ENCODE measurements around the gene KRTAP4-9.
"Not testable (repeated sequence)": the region's sequence is repeated elsewhere in the genome, so short reads cannot be mapped to it uniquely, and the experiment has no call there.

The KRTAP4-9 gene

DNA sequence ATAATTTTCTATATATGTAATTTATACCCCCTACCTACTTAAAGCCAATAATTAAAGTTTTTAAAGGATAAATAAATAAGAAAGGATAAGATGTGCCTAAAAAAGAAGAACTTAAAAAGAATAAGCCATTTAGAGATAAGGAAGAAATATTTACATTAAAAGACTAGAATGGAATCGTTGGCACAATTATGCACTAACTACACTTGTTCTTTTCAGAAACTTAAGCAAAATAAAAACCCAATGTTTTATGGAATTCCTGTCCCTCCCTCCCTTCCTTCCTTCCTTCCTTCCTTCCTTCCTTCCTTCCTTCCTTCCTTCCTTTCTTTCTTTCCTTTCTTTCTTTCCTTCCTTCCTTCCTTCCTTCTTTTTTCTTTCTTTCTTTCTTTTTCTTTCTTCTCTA is 39.7 kb downstream of the KRTAP4-9 start:
- TF ChIP-seq ZFX (IDR thresholded peaks at IDR 0.05) = no peak
- TF ChIP-seq, protein P1, sequence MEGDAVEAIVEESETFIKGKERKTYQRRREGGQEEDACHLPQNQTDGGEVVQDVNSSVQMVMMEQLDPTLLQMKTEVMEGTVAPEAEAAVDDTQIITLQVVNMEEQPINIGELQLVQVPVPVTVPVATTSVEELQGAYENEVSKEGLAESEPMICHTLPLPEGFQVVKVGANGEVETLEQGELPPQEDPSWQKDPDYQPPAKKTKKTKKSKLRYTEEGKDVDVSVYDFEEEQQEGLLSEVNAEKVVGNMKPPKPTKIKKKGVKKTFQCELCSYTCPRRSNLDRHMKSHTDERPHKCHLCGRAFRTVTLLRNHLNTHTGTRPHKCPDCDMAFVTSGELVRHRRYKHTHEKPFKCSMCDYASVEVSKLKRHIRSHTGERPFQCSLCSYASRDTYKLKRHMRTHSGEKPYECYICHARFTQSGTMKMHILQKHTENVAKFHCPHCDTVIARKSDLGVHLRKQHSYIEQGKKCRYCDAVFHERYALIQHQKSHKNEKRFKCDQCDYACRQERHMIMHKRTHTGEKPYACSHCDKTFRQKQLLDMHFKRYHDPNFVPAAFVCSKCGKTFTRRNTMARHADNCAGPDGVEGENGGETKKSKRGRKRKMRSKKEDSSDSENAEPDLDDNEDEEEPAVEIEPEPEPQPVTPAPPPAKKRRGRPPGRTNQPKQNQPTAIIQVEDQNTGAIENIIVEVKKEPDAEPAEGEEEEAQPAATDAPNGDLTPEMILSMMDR (conservative IDR thresholded peaks at IDR 0.05) = no peak
- no peak overlapping the region for H3K27ac ChIP-seq

DNA sequence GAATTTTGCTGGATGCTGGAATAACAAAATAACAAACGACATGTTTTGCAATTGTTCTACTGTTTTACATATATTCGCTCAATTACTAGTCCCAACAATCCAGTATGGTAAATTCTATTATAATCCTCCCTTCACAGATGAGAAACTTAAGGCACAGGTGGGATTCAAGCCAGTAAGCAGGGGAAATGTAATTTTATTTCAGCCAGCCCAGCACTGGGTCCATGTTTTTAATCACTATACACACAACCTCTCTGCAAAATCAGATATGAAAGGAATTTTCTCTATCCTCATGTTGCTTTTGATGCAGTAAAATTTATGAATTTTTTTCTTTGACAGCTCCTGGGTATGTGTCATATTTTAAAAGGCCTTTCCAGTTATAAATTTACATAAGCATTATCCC is 40.1 kb downstream of the KRTAP4-9 start:
- H3K27ac ChIP-seq = no peak overlapping the region
- TF ChIP-seq ZFX (IDR thresholded peaks at IDR 0.05) = no peak

- H3K27ac ChIP-seq = no peak overlapping the region
- TF ChIP-seq ZFX (IDR thresholded peaks at IDR 0.05) = no peak
- TF ChIP-seq, protein P1 (conservative IDR thresholded peaks at IDR 0.05) = no peak
Observed at GRCh38 chr17:41147531-41148204, 42.5 kb downstream of the KRTAP4-9 start.

DNA sequence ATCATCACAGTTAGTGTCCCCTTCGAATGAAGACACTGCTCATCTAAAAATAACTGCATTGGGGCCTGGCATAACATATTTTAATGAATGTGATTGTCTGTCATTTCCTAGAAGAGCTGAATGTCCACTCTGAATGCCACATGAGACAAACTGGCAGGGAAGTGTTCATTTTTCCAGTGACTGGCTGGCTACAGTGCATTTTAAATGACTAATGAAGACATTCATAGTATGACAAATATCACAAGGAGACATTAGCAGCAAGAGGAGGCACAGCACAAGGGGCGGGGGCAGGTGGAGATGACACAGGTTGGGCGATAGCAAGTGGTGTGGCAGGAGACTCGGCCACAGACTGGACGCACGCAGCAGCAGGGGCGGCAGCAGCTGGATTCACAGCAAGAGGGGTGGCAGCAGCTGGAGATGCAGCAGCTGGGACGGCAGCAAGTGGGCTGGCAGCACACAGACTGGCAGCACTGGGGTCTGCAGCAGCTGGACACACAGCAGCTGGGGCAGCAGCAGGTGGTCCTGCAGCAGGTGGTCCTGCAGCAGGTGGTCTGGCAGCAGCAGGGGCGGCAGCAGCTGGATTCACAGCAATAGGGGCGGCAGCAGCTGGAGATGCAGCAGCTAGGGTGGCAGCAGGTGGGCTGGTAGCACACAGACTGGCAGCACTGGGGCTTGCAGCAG is 43.9 kb downstream of the KRTAP4-9 start:
- not testable (repeated sequence) for H3K27ac ChIP-seq

- no peak for TF ChIP-seq ZFX (IDR thresholded peaks at IDR 0.05)
- TF ChIP-seq, protein P1 (conservative IDR thresholded peaks at IDR 0.05) = no peak
- H3K27ac ChIP-seq = no peak within 1 kb of the TSS
Observed at GRCh38 chr17:41149652-41149985, 44.4 kb downstream of the KRTAP4-9 start, which contains the start of gene KRTAP4-5. KRTAP4-5 (minus strand) TSS chr17:41149825; CDS start chr17:41149767, 58 bp downstream.

GRCh38 chr17:41150026-41150425 is 44.8 kb downstream of the KRTAP4-9 start:
- TF ChIP-seq, protein P1 (conservative IDR thresholded peaks at IDR 0.05) = no peak
- no peak for TF ChIP-seq ZFX (IDR thresholded peaks at IDR 0.05)
- H3K27ac ChIP-seq = no peak overlapping the region

- TF ChIP-seq, protein P1 (conservative IDR thresholded peaks at IDR 0.05) = no peak
- TF ChIP-seq ZFX (IDR thresholded peaks at IDR 0.05) = no peak
Observed at GRCh38 chr17:41151525-41151924, 46.3 kb downstream of the KRTAP4-9 start.

DNA sequence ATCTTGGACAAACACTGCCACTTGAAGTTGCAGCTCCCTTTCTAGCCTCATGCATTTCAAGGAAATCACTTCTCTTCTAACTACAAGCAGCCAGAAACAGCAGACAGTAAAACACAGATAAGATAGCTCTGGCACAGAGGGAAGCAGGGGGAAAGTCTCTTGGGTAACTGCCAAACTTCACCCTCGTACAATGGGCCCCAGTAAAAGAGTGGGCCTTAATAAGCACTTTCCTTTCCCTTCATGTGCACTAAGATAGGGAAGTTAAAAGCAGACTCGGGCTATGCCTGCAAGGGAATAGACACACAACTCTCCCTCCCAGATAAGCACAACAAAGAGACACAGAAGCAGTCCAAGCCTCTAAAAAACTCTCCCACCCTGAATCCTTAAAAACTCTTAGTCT is 48.7 kb downstream of the KRTAP4-9 start:
- no peak overlapping the region for H3K27ac ChIP-seq
- no peak for TF ChIP-seq ZFX (IDR thresholded peaks at IDR 0.05)
- TF ChIP-seq, protein P1 (conservative IDR thresholded peaks at IDR 0.05) = no peak

More at GRCh38 chr17:41151525-41151924, 46.3 kb downstream of the KRTAP4-9 start:
- no peak overlapping the region for H3K27ac ChIP-seq
